Upper lobe of left lung (tissue), 6 donors: ENCODE data around the gene MAT1A. TPM values are rescaled to one million over a fixed set of nuclear protein-coding genes. Genes with fewer than 3 reads are reported as not detected.

Source experiments
- ATAC-seq, 2 donors: fragments of 200-7000 bp; cut with Tn5 transposase; one replicate each; pipeline ENCODE4 v1.9.1; 2022; ENCODE audit warnings: mild to moderate bottlenecking in 2 of 2, moderate library complexity in 2 of 2; ENCODE audit not compliant: low FRiP score in 2 of 2
- DNase-seq, 2 donors: peaks; one replicate each; pipeline ENCODE4 v3.0.0-alpha.2; 2019 to 2020
- H3K27ac ChIP-seq, 4 donors: fragments of 200-600 bp; sonication (generic); one replicate each; pipeline ENCODE4 v1.5.1; 2016 to 2019
- H3K27me3 ChIP-seq, 4 donors: fragments of 200-600 bp; sonication (generic); one replicate each; pipeline ENCODE4 v1.5.1; 2017 to 2019
- H3K36me3 ChIP-seq, 4 donors: fragments of 200-600 bp; sonication (generic); one replicate each; pipeline ENCODE4 v1.5.1; 2016 to 2019
- H3K4me1 ChIP-seq, 4 donors: fragments of 200-600 bp; sonication (generic); one replicate each; pipeline ENCODE4 v1.5.1; 2018 to 2019
- H3K4me3 ChIP-seq, 4 donors: fragments of 200-600 bp; sonication (generic); one replicate each; pipeline ENCODE4 v1.5.1; 2017 to 2019; ENCODE audit warnings: mild to moderate bottlenecking in 2 of 4, moderate library complexity in 1 of 4
- H3K9me3 ChIP-seq, 4 donors: fragments of 200-600 bp; sonication (generic); one replicate each; pipeline ENCODE4 v1.5.1; 2018 to 2019
- EP300 ChIP-seq, 4 donors: sonication (generic); formaldehyde crosslinking; IDR thresholded peaks; one replicate each; pipeline ENCODE4 v1.5.1; 2017; ENCODE audit warnings: antibody characterized with exemption in 4 of 4, control low read depth in 2 of 4
- POLR2A ChIP-seq, 4 donors: fragments of 450-650 bp; IDR thresholded peaks; one replicate each; pipeline ENCODE4 v1.5.1; 2016 to 2017; ENCODE audit warnings: antibody characterized with exemption in 4 of 4, mild to moderate bottlenecking in 2 of 4
- POLR2AphosphoS5 ChIP-seq, 2 donors: sonication (generic); formaldehyde crosslinking; IDR thresholded peaks; one replicate each; pipeline ENCODE4 v1.5.1; 2017; ENCODE audit warnings: antibody characterized with exemption in 2 of 2
- WGBS, 2 donors: methylation state at CpG; one replicate each; pipeline ENCODE4 v1.1.5; 2017 to 2018; 5-methylcytosine and 5-hydroxymethylcytosine counted together
- total RNA-seq, 6 donors: library from RNA; depleted of rRNA in 4 of 6; stranded (reverse); fragments of >200 nt in 4 of 6; gene quantifications; one replicate each; pipeline versions ENCODE4 v1.1.0 to v1.2.1, GENCODE V29; 2016 to 2021
- TF ChIP-seq, protein P1 (sequence below), 6 experiments: fragments of 450-650 bp in 4 of 6; fragments of 200-600 bp in 2 of 6; sonication (generic) in 2 of 6; IDR thresholded peaks; one replicate each; pipeline ENCODE4 v1.5.1; 2016 to 2019; ENCODE audit warnings: antibody characterized with exemption in 6 of 6
- donor health status: DM: no; HTN: no; CAD: no; lungs with moderate emphysema.
- donor health status: DM: no; HTN: yes; CAD: no; lungs with severe emphysema.

Gene MAT1A
- total RNA-seq, 6 donors from 2014 or later: 0.15 to 2.1 (median 0.73) TPM

DNA sequence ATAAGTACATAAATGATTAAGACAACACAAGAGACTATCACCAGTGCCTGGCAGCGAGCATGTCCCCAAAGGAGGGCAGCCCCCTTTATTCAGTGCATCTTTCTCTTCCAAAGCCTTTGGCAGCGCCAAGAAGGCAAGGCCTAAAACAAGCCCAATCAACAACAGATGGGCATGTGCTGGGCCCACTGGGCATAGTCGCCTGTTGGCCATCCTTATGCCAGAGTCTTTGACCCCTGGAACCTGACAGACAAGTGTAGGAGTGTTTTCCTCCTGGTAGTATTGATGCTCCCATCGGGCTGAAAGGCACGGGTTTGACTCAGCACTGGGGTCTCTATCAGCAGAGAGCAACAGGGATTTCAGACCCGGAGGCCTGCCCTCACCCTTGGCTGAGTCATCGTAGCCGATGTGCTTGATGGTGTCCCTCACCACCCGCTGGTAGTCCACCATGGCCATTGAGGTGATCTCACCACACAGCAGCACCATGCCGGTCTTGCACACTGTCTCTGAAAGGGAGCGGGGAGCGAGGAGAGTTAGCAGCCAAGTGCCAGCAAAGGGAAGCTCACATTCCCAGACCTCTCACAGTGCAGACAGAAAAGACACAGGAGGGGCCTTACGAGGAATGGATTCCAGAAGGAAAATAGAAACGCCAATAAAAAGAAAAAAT lies 5.8 kb downstream of the MAT1A start:
- no peaks in the 10 kb centered on the region for H3K9me3 ChIP-seq
- DNase-seq (no peak), ATAC-seq (no peak)
- no peaks in the 10 kb centered on the region for H3K36me3 ChIP-seq
- TF ChIP-seq POLR2A (IDR thresholded peaks at IDR 0.05): no peak
- TF ChIP-seq, protein P1, sequence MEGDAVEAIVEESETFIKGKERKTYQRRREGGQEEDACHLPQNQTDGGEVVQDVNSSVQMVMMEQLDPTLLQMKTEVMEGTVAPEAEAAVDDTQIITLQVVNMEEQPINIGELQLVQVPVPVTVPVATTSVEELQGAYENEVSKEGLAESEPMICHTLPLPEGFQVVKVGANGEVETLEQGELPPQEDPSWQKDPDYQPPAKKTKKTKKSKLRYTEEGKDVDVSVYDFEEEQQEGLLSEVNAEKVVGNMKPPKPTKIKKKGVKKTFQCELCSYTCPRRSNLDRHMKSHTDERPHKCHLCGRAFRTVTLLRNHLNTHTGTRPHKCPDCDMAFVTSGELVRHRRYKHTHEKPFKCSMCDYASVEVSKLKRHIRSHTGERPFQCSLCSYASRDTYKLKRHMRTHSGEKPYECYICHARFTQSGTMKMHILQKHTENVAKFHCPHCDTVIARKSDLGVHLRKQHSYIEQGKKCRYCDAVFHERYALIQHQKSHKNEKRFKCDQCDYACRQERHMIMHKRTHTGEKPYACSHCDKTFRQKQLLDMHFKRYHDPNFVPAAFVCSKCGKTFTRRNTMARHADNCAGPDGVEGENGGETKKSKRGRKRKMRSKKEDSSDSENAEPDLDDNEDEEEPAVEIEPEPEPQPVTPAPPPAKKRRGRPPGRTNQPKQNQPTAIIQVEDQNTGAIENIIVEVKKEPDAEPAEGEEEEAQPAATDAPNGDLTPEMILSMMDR (IDR thresholded peaks at IDR 0.05): no peak
- TF ChIP-seq POLR2AphosphoS5 (IDR thresholded peaks at IDR 0.05): no peak
- no peak for TF ChIP-seq EP300 (IDR thresholded peaks at IDR 0.05)
- H3K4me1 ChIP-seq: no peaks in the 10 kb centered on the region
- WGBS, 2 donors: 91 to 98% methylated on average over 11 to 14 of the region's 14 CpGs
- no peaks in the 10 kb centered on the region for H3K27me3 ChIP-seq
- H3K4me3 ChIP-seq: no peak overlapping the region
- no peak overlapping the region for H3K27ac ChIP-seq

GRCh38 chr10:80283119-80283518 lies 6.3 kb downstream of the MAT1A start:
- Histone ChIP-seq H3K27me3 (no peaks in the 10 kb centered on the region), H3K4me3 (no peak overlapping the region)
- TF ChIP-seq POLR2AphosphoS5 (IDR thresholded peaks at IDR 0.05): no peak
- no peak for TF ChIP-seq EP300 (IDR thresholded peaks at IDR 0.05)
- no peak for TF ChIP-seq POLR2A (IDR thresholded peaks at IDR 0.05)
- TF ChIP-seq, protein P1 (IDR thresholded peaks at IDR 0.05): no peak

GRCh38 chr10:80281784-80282765 lies 7.4 kb downstream of the MAT1A start:
- Histone ChIP-seq H3K9me3 (no peaks in the 10 kb centered on the region), H3K27ac (no peak overlapping the region), H3K27me3 (no peaks in the 10 kb centered on the region), H3K4me3 (no peak overlapping the region), H3K36me3 (no peaks in the 10 kb centered on the region), H3K4me1 (no peaks in the 10 kb centered on the region)
- no peak for DNase-seq
- WGBS, 2 donors: 63 to 75% methylated on average over 9 of the region's 9 CpGs
- TF ChIP-seq POLR2AphosphoS5 (IDR thresholded peaks at IDR 0.05): no peak
- no peak for TF ChIP-seq EP300 (IDR thresholded peaks at IDR 0.05)
- TF ChIP-seq, protein P1 (IDR thresholded peaks at IDR 0.05): no peak
- TF ChIP-seq POLR2A (IDR thresholded peaks at IDR 0.05): no peak
- no peak for ATAC-seq

More at GRCh38 chr10:80283119-80283518, 6.3 kb downstream of the MAT1A start:
- Histone ChIP-seq H3K9me3 (no peaks in the 10 kb centered on the region), H3K36me3 (no peaks in the 10 kb centered on the region), H3K27ac (no peak overlapping the region), H3K4me1 (no peaks in the 10 kb centered on the region)
- DNase-seq (no peak), ATAC-seq (peak in 1 of 2 donors; percentile 19)
- WGBS, 2 donors: 94% methylated on average over 4 of the region's 4 CpGs; no CpG with 5 or more reads in 1 of the 2 donors

GRCh38 chr10:80281292-80281691 lies 8.2 kb downstream of the MAT1A start:
- Histone ChIP-seq H3K9me3 (no peaks in the 10 kb centered on the region), H3K27ac (no peak overlapping the region), H3K27me3 (no peaks in the 10 kb centered on the region), H3K4me1 (no peaks in the 10 kb centered on the region), H3K4me3 (no peak overlapping the region), H3K36me3 (no peaks in the 10 kb centered on the region)
- DNase-seq (no peak), ATAC-seq (peak; percentile 8 to 18)
- no peak for TF ChIP-seq POLR2AphosphoS5 (IDR thresholded peaks at IDR 0.05)
- TF ChIP-seq POLR2A (IDR thresholded peaks at IDR 0.05): no peak
- TF ChIP-seq, protein P1 (IDR thresholded peaks at IDR 0.05): no peak
- TF ChIP-seq EP300 (IDR thresholded peaks at IDR 0.05): no peak
- WGBS, 2 donors: 81 to 89% methylated on average over 3 to 6 of the region's 6 CpGs
